ELF-1 (cell line): ENCODE data around the gene QPCTL.

ENCODE experiments used
- DNase-seq: peaks from one replicate; pipeline ENCODE4 v3.0.0-alpha.2; 2016; ENCODE audit warnings: low read depth, low spot score

QPCTL gene

DNA sequence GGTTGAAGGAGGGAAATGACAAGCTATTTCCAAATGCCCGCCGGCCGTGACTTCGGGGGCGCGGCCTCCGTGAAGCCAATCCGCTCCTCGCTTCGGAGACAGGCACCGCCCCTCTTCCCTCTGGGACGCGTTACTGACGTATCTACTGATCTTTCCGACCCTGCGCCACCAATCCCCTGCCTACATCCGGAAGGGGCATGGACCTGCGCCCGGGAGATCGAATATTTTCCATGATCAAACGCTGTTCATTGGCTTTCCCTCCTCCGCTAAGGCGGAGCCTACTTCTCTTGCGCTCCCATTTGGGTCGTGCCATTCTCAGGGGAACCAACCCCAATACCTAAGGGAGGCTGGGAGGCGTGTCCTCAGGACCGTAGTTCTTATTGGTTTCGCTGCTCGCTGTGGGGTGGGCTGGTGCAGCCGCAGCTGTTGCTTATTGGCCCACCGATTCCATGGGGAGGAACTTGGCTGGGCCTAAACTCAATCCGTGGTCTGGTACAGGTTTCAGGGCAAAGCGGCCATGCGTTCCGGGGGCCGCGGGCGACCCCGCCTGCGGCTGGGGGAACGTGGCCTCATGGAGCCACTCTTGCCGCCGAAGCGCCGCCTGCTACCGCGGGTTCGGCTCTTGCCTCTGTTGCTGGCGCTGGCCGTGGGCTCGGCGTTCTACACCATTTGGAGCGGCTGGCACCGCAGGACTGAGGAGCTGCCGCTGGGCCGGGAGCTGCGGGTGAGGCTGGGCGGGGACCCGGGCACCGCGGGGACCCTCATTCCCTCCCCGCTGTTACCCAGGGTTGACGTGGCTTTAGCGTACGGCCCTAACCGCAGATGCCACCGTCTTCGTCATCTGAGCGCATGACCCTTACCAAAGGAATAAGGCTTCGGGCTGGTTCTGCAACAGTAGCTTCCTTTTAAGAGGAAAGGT lies at the start of gene QPCTL:
Gene QPCTL, plus strand, starts transcription at position 480 of the 919 bp plus-strand sequence. Its CDS starts 38 bp downstream, at position 518.
- peak; percentile 100 for DNase-seq

DNA sequence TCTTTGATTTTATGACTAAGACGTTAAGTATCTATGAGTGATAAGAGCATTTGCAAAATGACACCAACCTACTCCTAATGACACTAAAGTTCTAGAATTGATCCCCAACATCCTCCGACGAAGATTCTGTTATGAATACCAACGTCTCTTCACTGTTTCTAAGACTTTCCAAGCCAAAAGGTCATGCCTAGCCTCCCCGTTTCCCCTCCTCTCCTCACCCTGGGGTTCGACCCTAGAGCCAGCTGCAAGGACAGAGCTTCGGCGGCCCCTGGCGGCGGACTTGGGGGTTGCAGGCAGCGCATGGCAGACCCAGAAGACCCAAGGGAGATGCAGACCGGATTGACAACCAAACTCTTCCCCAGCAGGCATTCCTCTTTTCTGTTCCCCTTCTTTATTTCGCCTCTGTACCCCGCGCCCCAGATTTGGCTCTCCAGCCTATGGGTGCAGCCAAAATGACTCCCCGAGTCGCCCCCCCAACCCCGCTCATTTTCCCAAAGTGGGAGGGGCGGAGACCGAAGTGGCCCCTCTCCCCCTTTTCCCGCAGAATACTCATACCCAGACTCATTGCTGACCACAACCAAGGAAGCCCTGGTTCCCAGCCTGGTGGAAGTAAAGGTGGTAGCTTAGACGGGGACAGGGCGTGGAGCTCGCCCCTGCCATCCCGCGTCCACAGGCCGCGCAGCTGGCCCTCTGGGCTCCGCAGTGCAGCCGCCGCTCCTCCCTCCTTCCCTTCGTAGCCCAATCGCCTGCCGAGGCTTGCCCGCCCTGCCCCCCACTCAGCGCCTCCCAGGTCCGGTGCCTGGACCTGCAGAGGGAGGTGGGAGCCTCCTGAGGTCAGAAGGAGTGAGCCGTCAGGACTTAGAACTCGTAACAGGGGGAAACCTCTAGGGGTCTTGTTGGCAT lies 49.2 kb upstream of the QPCTL start:
- peak; percentile 96 for DNase-seq

DNA sequence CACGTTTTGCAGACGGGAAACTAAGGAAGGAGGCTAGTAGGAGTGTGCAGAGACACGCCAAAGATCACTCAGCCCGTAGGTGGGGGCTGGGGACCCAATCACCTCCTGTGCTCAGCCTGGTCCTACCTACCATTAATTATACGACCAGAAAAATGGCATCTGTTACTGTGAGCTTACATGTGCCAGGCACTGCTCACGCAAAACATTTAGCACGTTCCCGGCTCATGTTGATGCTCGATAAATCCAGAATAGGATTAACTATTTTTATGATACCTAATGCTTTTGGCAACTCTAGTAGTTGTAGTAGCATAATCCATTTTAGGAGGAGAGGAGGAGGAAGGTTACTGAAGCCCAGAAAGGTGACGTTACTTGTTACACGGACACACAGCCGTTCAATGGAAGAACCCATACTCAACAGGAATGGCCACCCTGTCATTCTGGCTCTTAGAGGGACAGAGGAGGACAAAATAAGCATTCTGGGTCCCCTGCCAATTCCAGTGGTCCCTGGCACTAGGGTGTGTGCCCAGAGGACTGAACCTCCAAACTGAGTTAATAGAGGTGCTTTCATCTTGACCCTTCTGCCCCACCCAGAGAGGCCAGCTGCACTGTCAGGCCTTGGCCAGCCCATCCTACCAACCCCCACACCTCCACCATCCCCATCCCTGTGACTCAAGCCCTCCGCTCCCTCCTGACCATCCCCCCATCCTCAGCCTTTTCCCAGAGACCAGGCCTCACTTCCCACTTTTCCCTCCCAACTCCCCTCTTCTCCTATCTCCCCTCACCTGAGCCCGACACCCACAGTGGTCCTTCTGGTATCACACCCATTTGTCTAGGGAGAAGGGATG lies 48.3 kb upstream of the QPCTL start:
- no peak for DNase-seq

DNA sequence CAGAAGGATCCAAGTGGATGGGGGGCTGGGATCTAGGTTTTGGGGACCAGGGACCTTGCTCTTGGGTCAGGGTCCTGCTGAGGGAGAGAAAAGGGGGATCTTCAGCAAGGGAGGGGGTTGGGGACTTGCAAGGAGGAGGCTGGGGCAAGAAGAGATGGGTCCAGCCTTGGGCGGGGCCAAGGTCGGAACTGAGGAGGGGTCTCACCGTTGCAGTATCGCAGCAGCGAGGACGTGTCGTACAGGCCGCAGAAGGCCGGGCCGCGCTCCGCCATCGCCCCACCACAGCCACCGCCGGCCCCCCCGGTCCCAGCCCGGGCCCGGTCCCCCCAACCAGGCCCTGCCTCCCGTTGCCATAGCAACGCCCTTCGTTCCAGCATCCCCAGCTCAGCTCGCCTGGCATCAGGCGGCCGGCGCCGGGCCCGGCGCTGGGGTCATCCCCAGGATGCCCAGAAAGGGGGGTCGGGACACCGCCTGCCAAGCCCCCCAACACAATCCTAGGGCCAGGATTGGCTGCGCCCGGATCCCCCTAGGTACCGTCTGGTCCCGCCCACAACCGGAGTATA lies 47.3 kb upstream of the QPCTL start:
- DNase-seq = no peak

DNA sequence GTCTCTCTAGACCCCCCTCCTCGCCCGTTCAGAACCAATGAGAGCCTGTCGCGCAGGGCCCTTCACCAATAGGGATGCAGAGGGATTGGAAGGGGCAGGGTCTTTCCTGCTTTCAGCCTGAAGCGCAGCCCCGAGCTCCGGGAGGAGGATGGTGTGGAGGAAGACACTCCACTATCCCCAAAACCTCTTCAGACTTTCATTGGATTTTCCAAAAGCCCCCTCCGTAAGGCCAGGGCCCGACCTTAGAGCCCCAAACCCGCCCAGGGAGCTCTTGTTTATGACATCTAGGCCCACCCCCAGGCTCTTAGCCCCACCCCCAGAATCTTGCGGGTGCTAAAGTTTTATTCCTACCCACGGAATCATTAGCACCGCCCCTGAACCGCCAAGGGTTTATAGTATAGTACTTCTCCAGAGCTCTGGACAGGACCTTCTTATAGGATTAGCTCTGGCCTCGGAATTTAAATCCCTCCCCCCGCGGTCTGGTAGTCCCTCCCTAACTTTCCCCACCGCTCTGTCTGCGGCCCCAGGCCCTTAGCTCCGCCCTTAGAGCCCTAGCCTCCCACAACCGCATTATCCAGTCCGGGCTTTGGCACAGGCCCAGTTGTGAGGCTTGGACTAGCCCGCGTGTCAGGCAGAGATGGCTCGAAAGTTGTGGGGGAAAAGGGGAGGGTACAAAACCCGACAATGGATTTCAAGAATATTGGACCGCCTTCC lies 46.7 kb upstream of the QPCTL start:
- peak; percentile 88 for DNase-seq

DNA sequence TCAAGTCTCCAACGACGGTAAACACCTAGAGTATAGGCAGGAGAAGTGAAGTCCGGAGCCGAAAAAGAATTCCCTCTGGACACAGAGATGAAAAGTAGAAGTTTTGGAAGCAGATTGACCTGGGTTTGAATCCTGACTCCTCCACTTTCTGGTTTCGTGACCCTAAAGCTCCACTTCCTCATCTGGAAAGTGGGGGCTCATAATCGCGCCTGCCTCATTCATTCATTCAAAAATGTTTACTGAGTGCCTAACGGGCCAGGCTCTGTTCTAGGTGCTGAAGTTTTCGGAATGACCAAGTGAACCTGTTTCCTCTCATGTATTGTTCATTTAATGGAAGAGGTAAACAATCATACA lies 46.1 kb upstream of the QPCTL start:
- no peak for DNase-seq

DNA sequence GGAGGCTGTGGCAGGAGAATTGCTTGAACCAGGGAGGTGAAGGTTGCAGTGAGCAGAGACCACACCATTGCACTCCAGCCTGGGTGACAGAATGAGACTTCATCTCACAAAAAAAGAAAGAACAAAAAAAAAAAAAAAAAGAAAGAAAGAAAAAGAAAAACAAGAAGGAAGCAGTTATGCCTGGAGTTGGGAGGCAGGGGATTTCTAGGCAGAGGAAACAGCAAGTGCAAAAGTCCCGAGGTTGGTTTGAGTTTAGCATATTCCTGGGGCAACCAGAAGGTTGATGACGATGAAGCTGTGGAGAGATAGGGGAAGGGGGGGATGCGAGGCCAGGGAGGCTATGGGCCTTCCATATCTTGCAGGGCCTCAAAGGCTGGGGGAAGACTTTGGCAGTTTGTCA lies 41.7 kb upstream of the QPCTL start:
- no peak for DNase-seq

DNA sequence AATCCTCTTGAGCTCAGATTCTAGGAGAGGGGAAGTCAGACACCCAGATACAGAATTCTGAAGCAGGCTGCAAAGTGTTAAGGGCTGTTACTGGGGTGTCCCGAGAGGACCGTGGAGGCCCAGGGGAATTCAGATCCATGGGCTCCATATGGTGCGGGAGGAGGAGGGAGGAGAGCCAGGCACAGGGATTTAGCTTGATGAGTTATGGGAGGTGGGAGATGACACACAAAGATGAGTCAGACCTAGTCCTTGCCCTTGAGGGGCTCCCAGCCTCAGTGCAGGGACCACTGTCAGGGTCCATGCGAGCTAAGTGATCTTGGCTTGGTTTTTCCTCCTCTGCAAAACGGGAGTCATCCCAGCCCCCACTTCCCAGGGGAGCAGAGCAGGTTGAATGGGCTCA lies 38.8 kb upstream of the QPCTL start:
- no peak for DNase-seq

DNA sequence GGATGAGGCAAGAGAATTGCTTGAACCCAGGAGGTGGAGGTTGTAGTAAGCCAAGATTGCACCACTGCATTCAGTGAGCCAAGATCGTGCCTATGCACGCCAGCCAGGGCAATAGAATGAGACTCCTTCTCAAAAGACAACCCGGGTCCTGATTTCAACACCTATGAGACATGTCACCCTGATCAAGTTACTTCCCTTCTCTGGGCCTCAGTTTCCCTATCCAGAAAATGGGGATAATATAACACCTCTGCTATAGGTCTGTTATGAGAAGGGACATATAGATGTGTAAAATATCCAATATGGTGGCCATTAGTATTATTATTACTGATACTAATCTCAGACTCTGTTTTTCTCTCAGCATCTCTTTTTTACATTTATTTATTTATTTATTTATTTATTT lies 37.4 kb upstream of the QPCTL start:
- DNase-seq = no peak

DNA sequence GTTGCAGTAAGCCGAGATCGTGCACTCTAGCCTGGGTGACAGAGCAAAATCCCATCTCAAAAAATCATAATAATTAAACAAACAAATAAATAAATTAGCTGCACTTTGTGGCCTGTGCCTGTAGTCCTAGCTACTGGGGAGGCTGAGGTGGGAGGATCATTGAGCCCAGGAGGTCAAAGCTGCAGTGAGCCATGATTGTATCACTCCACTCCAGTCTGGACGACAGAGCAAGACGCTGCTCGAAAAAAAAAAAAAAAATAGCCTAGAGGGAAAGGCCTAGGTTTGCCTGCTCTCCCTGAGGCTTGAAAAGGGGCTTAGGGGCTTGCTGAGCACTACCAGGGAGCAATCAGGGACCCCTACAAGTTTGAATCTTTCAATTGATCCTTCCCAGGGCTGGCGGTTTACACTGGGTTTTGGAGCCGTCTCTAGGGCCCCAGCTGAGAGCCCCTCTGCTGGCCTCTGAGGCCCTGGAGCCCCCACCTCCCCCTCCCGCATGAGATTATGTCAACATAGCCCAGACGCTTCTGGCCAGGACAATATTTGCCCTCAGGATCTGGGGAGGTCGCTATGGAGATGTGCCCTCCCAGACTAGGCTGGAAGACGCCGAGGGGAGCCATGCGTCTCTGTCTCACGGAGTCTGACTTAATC lies 34.8 kb upstream of the QPCTL start:
- DNase-seq = peak; percentile 40

DNA sequence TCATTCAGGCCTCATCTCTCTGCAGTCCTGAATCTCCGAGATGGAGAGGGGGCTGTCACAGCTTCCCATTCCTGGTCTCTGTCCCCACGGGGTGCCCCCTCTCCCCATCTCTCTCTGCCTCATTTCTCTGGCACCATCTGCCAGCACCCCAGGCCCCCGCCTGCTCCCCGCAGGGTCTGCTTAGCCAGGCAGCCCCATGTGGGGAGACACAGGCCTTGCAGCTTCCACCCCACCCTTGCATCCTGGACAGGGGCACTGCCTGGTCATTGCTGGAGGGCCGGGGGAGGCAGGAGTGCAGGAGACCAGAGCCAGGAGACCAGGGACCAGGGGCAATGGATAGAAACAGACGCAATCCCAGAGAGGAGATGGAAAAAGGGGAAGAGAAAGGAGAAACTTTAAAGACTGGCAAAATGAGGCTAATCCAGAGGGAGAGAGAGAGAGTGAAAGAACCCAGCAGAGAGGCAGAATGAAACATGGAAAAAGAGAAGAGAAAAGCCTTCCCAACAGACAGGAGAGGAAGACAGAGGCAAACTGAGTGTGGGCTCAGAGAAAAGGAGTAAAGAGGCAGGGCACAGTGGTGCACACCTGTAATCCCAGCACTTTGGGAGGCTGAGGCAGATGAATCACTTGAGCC lies 33.3 kb upstream of the QPCTL start:
- DNase-seq = no peak

DNA sequence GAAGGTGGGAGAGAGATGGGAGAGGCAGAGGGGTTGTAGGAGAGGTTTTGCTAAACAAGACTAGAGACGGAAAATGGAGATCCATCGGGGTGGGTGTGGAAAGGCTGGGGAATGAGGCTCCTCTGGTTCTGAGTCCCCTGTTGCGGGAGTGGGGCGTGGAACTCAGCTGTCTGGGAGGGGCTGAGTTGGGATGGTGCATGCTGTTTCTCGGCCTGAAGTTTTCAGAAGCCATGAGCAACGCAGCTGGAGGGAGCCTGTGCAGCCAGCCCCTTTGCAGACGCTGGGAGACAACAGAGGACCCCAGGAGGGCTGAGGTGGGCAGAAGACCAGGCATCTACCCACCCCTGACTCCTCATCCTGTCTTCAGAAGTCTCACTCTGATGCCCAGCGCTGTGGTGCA lies 31.8 kb upstream of the QPCTL start:
- no peak for DNase-seq

DNA sequence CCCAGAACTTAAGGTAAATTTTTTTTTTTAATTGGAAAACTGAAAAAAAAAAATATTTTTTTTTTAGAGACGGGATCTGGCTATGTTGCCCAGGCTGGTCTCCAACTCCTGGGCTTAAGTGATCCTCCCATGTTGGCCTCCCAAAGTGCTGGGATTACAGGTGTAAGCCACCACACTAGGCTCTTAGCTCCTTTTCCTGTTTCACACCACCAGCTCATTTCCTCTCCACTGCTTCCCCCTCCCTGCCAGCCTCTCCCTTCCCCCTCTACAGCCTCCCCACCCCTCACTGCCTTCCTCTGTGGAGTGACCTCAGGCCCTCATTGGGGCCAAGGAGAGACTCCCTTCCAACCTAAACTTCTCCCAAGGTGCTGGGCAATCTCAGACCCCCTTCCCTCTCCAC lies 28.7 kb upstream of the QPCTL start:
- DNase-seq = no peak

DNA sequence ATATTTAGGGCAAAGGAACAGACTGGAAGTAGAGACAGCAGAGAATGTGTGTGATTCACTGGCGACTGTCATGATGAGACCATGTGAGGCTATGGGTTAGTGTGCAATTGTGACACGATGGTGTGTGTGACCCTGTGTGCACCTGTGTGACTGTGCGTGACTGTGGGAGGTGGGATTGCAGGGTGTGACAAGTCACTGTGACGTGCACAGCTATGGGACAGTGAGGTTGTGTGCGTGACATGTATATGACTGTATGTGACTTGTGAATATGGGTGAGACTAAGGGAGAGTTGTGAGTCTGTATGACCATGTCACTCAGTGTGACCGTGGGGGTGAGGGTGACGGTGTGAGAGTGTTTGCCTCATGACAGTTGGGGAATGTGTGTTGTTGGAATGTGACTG lies 27.9 kb upstream of the QPCTL start:
- DNase-seq = no peak

DNA sequence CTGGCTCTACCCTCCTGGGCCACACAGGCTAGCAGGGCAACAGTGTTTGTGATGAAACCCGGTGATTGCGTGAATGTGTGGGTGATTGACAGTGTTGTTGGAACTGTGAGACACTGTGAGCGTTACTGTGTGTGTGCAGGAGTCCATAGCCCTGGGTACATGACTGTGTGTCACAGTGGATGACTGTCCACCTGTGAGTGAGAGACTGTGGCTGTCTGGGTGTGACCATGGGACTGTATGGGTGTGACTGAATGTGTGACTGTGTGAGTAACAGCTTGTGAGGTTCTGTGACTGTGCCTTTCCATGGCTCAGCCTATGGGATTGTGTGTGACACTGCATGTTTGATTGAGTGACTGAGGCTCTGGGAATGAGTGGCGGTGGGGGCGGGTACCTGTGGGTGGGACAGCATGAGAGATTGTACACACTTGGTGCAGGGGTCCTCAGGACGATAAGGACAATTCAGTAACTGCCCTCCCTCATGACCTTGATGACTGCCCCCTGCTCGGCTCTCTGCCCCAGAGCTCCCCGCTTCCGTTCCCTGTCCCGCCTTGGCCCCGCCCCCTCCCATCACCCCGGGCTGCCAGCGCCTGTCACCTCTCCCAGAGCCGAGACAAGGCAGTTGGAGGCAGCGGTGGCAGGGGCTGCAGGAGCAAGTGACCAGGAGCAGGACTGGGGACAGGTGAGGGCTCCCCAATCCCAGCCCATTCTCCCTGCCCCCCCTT lies 24.7 kb upstream of the QPCTL start, which contains the start of gene GIPR:
Gene GIPR, plus strand, starts transcription at position 602 of the 722 bp plus-strand sequence. CDS start 1,300 bp downstream, outside the sequence.
- DNase-seq = peak; percentile 40

DNA sequence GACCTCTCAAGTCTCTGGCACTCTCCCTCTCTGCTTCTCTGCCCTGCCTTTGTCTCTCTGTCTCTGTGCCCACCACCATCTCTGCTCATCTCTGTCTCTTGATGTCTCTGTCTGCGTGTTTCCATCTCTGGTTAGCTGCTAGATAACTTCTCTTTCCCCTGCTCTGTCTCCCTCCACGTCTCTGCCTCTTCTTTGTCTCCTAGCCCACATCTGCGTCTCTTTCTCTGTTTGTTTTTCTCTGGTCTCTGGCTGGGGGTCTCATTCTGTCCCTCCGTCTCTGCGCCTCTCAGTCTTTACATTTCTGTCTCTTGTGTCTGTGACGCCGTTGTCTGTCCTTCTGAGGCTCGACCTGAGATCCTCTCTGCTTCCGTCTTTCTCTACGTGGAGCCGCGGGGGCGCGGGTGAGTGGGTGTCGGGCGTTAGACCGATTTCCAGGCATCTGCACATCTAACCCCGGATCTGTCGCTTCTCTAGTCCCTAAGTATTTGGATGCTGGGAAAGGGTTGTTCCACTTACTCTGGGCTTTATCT lies 24.1 kb upstream of the QPCTL start:
- DNase-seq = no peak

DNA sequence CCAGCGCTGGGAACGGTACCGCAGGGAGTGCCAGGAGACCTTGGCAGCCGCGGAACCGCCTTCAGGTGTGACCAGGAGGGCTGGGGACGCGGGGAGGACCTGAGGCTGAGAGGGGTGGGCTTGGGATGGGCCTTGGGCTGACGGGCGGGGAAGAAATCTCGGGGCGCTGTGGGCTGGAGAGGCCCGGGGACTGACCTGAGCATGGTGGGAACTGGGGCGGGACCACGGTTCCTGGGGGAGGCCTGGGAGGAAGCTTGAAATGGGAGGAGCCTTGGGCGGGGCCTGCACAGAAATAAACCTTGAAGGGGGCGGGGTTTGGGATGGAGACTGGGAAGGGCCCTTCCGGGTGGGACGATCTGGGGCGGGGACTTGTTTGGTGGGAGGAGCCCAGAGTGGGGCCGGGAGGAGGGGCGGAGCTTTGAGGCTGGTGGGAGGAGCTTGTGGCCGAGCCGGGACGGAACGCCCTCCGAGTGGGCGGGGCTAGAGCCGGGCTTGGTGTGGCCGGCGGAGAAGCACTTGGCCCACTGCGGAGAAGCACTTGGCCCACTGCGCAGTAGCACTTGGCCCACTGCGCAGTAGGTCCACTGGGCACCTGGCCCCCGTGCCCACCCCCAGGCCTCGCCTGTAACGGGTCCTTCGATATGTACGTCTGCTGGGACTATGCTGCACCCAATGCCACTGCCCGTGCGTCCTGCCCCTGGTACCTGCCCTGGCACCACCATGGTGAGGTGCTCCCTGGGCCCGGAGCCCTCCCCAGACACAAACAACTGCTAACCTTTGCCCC lies 21.6 kb upstream of the QPCTL start:
- DNase-seq = peak; percentile 93

DNA sequence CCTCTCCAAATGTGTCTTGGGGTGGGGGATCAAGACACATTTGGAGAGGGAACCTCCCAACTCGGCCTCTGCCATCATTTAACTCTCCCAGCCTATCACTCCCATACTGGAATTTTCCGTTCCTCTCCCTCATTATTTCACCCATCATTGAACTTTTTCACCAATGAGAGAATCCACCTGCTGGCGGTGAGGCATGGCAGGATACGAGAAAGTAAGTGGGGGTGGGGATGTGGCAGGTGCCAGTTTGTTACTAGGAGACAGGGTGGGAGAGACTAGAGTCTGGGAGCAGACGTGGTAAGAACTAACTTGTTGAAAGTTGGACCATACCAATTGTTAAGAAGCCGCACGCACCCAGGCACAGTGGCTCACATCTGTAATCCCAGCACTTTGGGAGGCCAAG lies 17.5 kb upstream of the QPCTL start:
- no peak for DNase-seq
